ENCODE data around the gene CENPX. TPM values are rescaled to one million over a fixed set of nuclear protein-coding genes. Genes with fewer than 3 reads are reported as not detected.

Gene CENPX
- total RNA-seq, 1 donor from 2014 or later = 40.2 TPM

GRCh38 chr17:82054351-82055022 is 31.8 kb upstream of the CENPX start:
- Histone ChIP-seq H3K27me3 (no peaks in the 10 kb centered on the region), H3K27ac (no peak overlapping the region), H3K4me3 (no peak overlapping the region), H3K36me3 (peaks cover 47% of the 10 kb centered on the region), H3K4me1 (peaks cover 20% of the 10 kb centered on the region), H3K9me3 (no peaks in the 10 kb centered on the region)
- intact Hi-C loops (cut with DNase I) = no loop called here
- no peak for ATAC-seq
- TF ChIP-seq CTCF (IDR thresholded peaks at IDR 0.05) = no peak
- DNase-seq = no peak

GRCh38 chr17:82053556-82054263 is 31.0 kb upstream of the CENPX start:
- peaks cover 51% of the 10 kb centered on the region for H3K36me3 ChIP-seq

GRCh38 chr17:82053130-82053529 is 30.5 kb upstream of the CENPX start:
- no peak for TF ChIP-seq CTCF (IDR thresholded peaks at IDR 0.05)
- peaks cover 20% of the 10 kb centered on the region for H3K4me1 ChIP-seq
- no peaks in the 10 kb centered on the region for H3K27me3 ChIP-seq
- H3K27ac ChIP-seq = no peak overlapping the region
- intact Hi-C loops (cut with DNase I) = no loop called here
- no peak for DNase-seq
- peaks cover 50% of the 10 kb centered on the region for H3K36me3 ChIP-seq
- no peaks in the 10 kb centered on the region for H3K9me3 ChIP-seq
- peak overlapping the region; percentile 83 for H3K4me3 ChIP-seq
- ATAC-seq = no peak

More at GRCh38 chr17:82053556-82054263, 31.0 kb upstream of the CENPX start:
- H3K27me3 ChIP-seq = no peaks in the 10 kb centered on the region
- H3K4me1 ChIP-seq = peaks cover 20% of the 10 kb centered on the region
- no peak for TF ChIP-seq CTCF (IDR thresholded peaks at IDR 0.05)
- H3K4me3 ChIP-seq = no peak overlapping the region
- DNase-seq (no peak), ATAC-seq (no peak)
- no peaks in the 10 kb centered on the region for H3K9me3 ChIP-seq
- no peak overlapping the region for H3K27ac ChIP-seq
- intact Hi-C loops (cut with DNase I) = no loop called here

- TF ChIP-seq CTCF (IDR thresholded peaks at IDR 0.05) = no peak
- H3K27ac ChIP-seq = peak overlapping the region; percentile 58
- intact Hi-C loops (cut with DNase I) = no loop called here
- H3K9me3 ChIP-seq = no peaks in the 10 kb centered on the region
- DNase-seq = no peak
- no peak for ATAC-seq
- H3K36me3 ChIP-seq = peaks cover 46% of the 10 kb centered on the region
- H3K4me3 ChIP-seq = peak overlapping the region; percentile 83
- no peaks in the 10 kb centered on the region for H3K27me3 ChIP-seq
- H3K4me1 ChIP-seq = peaks cover 20% of the 10 kb centered on the region
Measured at GRCh38 chr17:82052638-82053059, 30.0 kb upstream of the CENPX start.

GRCh38 chr17:82051776-82052637 is 29.3 kb upstream of the CENPX start, which contains the start of the genes GPS1 and RFNG:
GPS1 (plus strand) TSS chr17:82051898; CDS start chr17:82051932, 34 bp downstream.
RFNG (minus strand) TSS chr17:82051811; CDS start chr17:82051766, 45 bp downstream.
- no peak for TF ChIP-seq CTCF (IDR thresholded peaks at IDR 0.05)
- Histone ChIP-seq H3K36me3 (peaks cover 39% of the 10 kb centered on the region), H3K4me3 (peak within 1 kb of the TSS; percentile 83), H3K27ac (peak within 1 kb of the TSS; percentile 61), H3K27me3 (no peaks in the 10 kb centered on the region), H3K4me1 (peaks cover 20% of the 10 kb centered on the region), H3K9me3 (no peaks in the 10 kb centered on the region)
- ATAC-seq = peak; percentile 78
- intact Hi-C loops (cut with DNase I) = no loop called here
- peak; percentile 92 for DNase-seq

All from upper lobe of right lung (tissue), 1 donor.